ENCODE data around the gene CCDC112. TPM values are rescaled to one million over a fixed set of nuclear protein-coding genes. Genes with fewer than 3 reads are reported as not detected.

Gene CCDC112
- polyA plus RNA-seq, 1 experiment, result 4.7 TPM

- CTCF ChIA-PET, result no interaction called here
- no peaks in the 10 kb centered on the region for H3K9me3 ChIP-seq (ENCODE audit: control insufficient read depth, insufficient read depth, low read length)
- no peak overlapping the region for H3K4me3 ChIP-seq (ENCODE audit: low read depth, low read length)
- H3K27ac ChIP-seq (ENCODE audit: low read depth, low read length), result no peak overlapping the region
- TF ChIP-seq CTCF (IDR thresholded peaks at IDR 0.05; ENCODE audit: low read depth, low read length), result no peak
- POLR2A ChIA-PET, result interaction anchor here (0.7 kb wide), 1 partner anchor 15 kb away, joined by 3 read pairs; no protein-coding TSS in a partner anchor
- DNase-seq (ENCODE audit: low read depth, low spot score), result no peak
- no peaks in the 10 kb centered on the region for H3K27me3 ChIP-seq (ENCODE audit: control insufficient read depth, insufficient read depth, low read length)
Measured at GRCh38 chr5:115284021-115284420, 12.4 kb downstream of the CCDC112 start.

GRCh38 chr5:115282131-115282530, 14.3 kb downstream of the CCDC112 start:
- no peak for TF ChIP-seq CTCF (IDR thresholded peaks at IDR 0.05; ENCODE audit: low read depth, low read length)
- H3K4me3 ChIP-seq (ENCODE audit: low read depth, low read length), result no peak overlapping the region
- DNase-seq (ENCODE audit: low read depth, low spot score), result no peak

GRCh38 chr5:115274584-115274983, 21.9 kb downstream of the CCDC112 start:
- no peaks in the 10 kb centered on the region for H3K9me3 ChIP-seq (ENCODE audit: control insufficient read depth, insufficient read depth, low read length)
- ChIA-PET POLR2A (no interaction called here), CTCF (interaction anchor here (1.0 kb wide), 1 partner anchor 12 kb away, joined by 3 read pairs; the partner anchor contains the start of gene PGGT1B)
- H3K27ac ChIP-seq (ENCODE audit: low read depth, low read length), result no peak overlapping the region
- no peak for TF ChIP-seq CTCF (IDR thresholded peaks at IDR 0.05; ENCODE audit: low read depth, low read length)
- no peak for DNase-seq (ENCODE audit: low read depth, low spot score)
- no peak overlapping the region for H3K4me3 ChIP-seq (ENCODE audit: low read depth, low read length)
- H3K27me3 ChIP-seq (ENCODE audit: control insufficient read depth, insufficient read depth, low read length), result no peaks in the 10 kb centered on the region

More at GRCh38 chr5:115282131-115282530, 14.3 kb downstream of the CCDC112 start:
- Histone ChIP-seq H3K9me3 (ENCODE audit: control insufficient read depth, insufficient read depth, low read length) (no peaks in the 10 kb centered on the region), H3K27me3 (ENCODE audit: control insufficient read depth, insufficient read depth, low read length) (no peaks in the 10 kb centered on the region), H3K27ac (ENCODE audit: low read depth, low read length) (no peak overlapping the region)
- CTCF ChIA-PET, result no interaction called here
- POLR2A ChIA-PET, result no interaction called here

GRCh38 chr5:115272297-115272958, 24.0 kb downstream of the CCDC112 start:
- Histone ChIP-seq H3K27me3 (ENCODE audit: control insufficient read depth, insufficient read depth, low read length) (no peaks in the 10 kb centered on the region), H3K4me3 (ENCODE audit: low read depth, low read length) (no peak overlapping the region), H3K27ac (ENCODE audit: low read depth, low read length) (no peak overlapping the region), H3K9me3 (ENCODE audit: control insufficient read depth, insufficient read depth, low read length) (no peaks in the 10 kb centered on the region)
- DNase-seq (ENCODE audit: low read depth, low spot score), result no peak
- no peak for TF ChIP-seq CTCF (IDR thresholded peaks at IDR 0.05; ENCODE audit: low read depth, low read length)
- ChIA-PET CTCF (no interaction called here), POLR2A (no interaction called here)

GRCh38 chr5:115271295-115272050, 25.0 kb downstream of the CCDC112 start:
- Histone ChIP-seq H3K27ac (ENCODE audit: low read depth, low read length) (no peak overlapping the region), H3K9me3 (ENCODE audit: control insufficient read depth, insufficient read depth, low read length) (no peaks in the 10 kb centered on the region), H3K4me3 (ENCODE audit: low read depth, low read length) (no peak overlapping the region), H3K27me3 (ENCODE audit: control insufficient read depth, insufficient read depth, low read length) (no peaks in the 10 kb centered on the region)
- POLR2A ChIA-PET, result no interaction called here
- DNase-seq (ENCODE audit: low read depth, low spot score), result no peak
- CTCF ChIA-PET, result no interaction called here
- no peak for TF ChIP-seq CTCF (IDR thresholded peaks at IDR 0.05; ENCODE audit: low read depth, low read length)
